Liver (tissue), 9 donors: ENCODE measurements around the gene INPP5A. TPM values are rescaled to one million over a fixed set of nuclear protein-coding genes. Genes with fewer than 3 reads are reported as not detected.
A peak's percentile ranks its signal among the peaks of the same experiment; 100 is the strongest.

Experiments
- DNase-seq: peaks from one replicate; pipeline ENCODE4 v3.0.0-alpha.2; 2017; ENCODE audit warnings: low spot score
- H3K27ac ChIP-seq, 2 donors: one replicate each; pipeline ENCODE4 v1.7.0; 2013; ENCODE audit warnings: inconsistent platforms in 2 of 2, low read length in 2 of 2, control low read depth in 1 of 2, low read depth in 1 of 2, mild to moderate bottlenecking in 1 of 2
- H3K27me3 ChIP-seq, 4 donors: one replicate each; pipeline versions ENCODE4 v1.6.1 to v1.7.0; 2013; ENCODE audit warnings: low read length in 3 of 4, inconsistent platforms in 1 of 4, mild to moderate bottlenecking in 1 of 4, moderate library complexity in 1 of 4; ENCODE audit not compliant: control insufficient read depth in 4 of 4, insufficient read depth in 4 of 4
- H3K36me3 ChIP-seq, 4 donors: one replicate each; pipeline versions ENCODE4 v1.6.1 to v1.7.0; 2013; ENCODE audit warnings: low read length in 3 of 4, mild to moderate bottlenecking in 3 of 4, low read depth in 1 of 4, moderate library complexity in 1 of 4; ENCODE audit not compliant: control insufficient read depth in 4 of 4, insufficient read depth in 3 of 4
- H3K4me1 ChIP-seq, 4 donors: one replicate each; pipeline versions ENCODE4 v1.6.1 to v1.7.0; 2013; ENCODE audit warnings: low read length in 3 of 4, mild to moderate bottlenecking in 3 of 4, moderate library complexity in 1 of 4; ENCODE audit not compliant: control insufficient read depth in 4 of 4, insufficient read depth in 4 of 4
- H3K4me3 ChIP-seq, 3 donors: one replicate each; pipeline versions ENCODE4 v1.6.1 to v1.7.0; 2013; ENCODE audit warnings: low read length in 3 of 3, control low read depth in 1 of 3, low read depth in 1 of 3, mild to moderate bottlenecking in 1 of 3
- H3K9ac ChIP-seq, 2 donors: one replicate each; pipeline ENCODE4 v1.7.0; 2013; ENCODE audit warnings: low read length in 2 of 2, mild to moderate bottlenecking in 2 of 2, moderate library complexity in 2 of 2, control low read depth in 1 of 2, low read depth in 1 of 2
- H3K9me3 ChIP-seq, 4 donors: one replicate each; pipeline versions ENCODE4 v1.6.1 to v1.7.0; 2013; ENCODE audit warnings: low read length in 3 of 4; ENCODE audit not compliant: control insufficient read depth in 4 of 4
- EGR1 ChIP-seq, 2 donors: IDR thresholded peaks; 2 replicates each; pipeline ENCODE4 v1.6.1; 2016 to 2018; ENCODE audit warnings: antibody characterized with exemption in 2 of 2, low read depth in 2 of 2
- FOXA1 ChIP-seq: IDR thresholded peaks from 2 replicates; pipeline ENCODE4 v1.6.1; 2016; ENCODE audit warnings: antibody characterized with exemption
- FOXA2 ChIP-seq: IDR thresholded peaks from 2 replicates; pipeline ENCODE4 v1.6.1; 2016; ENCODE audit warnings: antibody characterized with exemption
- GABPA ChIP-seq, 2 donors: IDR thresholded peaks in 1 of 2; conservative IDR thresholded peaks in 1 of 2; 2 replicates each; pipeline ENCODE4 v1.6.1; 2016; ENCODE audit warnings: antibody characterized with exemption in 2 of 2, mild to moderate bottlenecking in 1 of 2, moderate library complexity in 1 of 2
- HNF4A ChIP-seq, 2 donors: conservative IDR thresholded peaks; 2 replicates each; pipeline ENCODE4 v1.6.1; 2016; ENCODE audit warnings: antibody characterized with exemption in 2 of 2, mild to moderate bottlenecking in 2 of 2
- HNF4G ChIP-seq: IDR thresholded peaks from 2 replicates; pipeline ENCODE4 v1.6.1; 2016; ENCODE audit warnings: antibody characterized with exemption
- JUND ChIP-seq, 2 donors: IDR thresholded peaks; 2 replicates each; pipeline ENCODE4 v1.6.1; 2016; ENCODE audit warnings: antibody characterized with exemption in 2 of 2
- NR2F2 ChIP-seq: IDR thresholded peaks from 2 replicates; pipeline ENCODE4 v1.6.1; 2016; ENCODE audit warnings: antibody characterized with exemption
- RAD21 ChIP-seq, 2 donors: IDR thresholded peaks; 2 replicates each; pipeline ENCODE4 v1.6.1; 2016; ENCODE audit warnings: antibody characterized with exemption in 2 of 2, mild to moderate bottlenecking in 2 of 2
- RXRA ChIP-seq, 2 donors: IDR thresholded peaks; 2 replicates each; pipeline ENCODE4 v1.6.1; 2017 to 2018; ENCODE audit warnings: antibody characterized with exemption in 2 of 2, mild to moderate bottlenecking in 1 of 2
- SP1 ChIP-seq: IDR thresholded peaks from 2 replicates; pipeline ENCODE4 v1.6.1; 2018; ENCODE audit warnings: antibody characterized with exemption, mild to moderate bottlenecking
- YY1 ChIP-seq: IDR thresholded peaks from 2 replicates; pipeline ENCODE4 v1.6.1; 2016; ENCODE audit warnings: antibody characterized with exemption, mild to moderate bottlenecking
- WGBS: extraction: QIAGEN DNeasy Blood & Tissue Kit; methylation state at CpG from one replicate; pipeline ENCODE4 v1.1.7; 2013; 5-methylcytosine and 5-hydroxymethylcytosine counted together
- polyA plus RNA-seq, 2 donors: library from polyadenylated mRNA; stranded (reverse) in 1 of 2; unstranded in 1 of 2; fragments of 200-250 nt in 1 of 2; fragments of >200 nt in 1 of 2; fragmentation: Nextera tagmentation in 1 of 2; extraction: Ambion mirVana in 1 of 2; gene quantifications; one replicate each; pipeline versions ENCODE4 v1.2.1 to v1.2.3, GENCODE V29; 2013 to 2015
- total RNA-seq, 2 donors: library from RNA; depleted of rRNA; stranded (reverse); fragments of >200 nt; gene quantifications; one replicate each; pipeline ENCODE4 v1.2.3, GENCODE V29; 2014
- TF ChIP-seq, protein P1 (sequence below): IDR thresholded peaks from 2 replicates; pipeline ENCODE4 v1.6.1; 2016; ENCODE audit warnings: antibody characterized with exemption
- TF ChIP-seq, protein P2 (sequence below): fragments of 150-350 bp; IDR thresholded peaks from 2 replicates; pipeline ENCODE4 v1.5.1; 2017; ENCODE audit warnings: improper control_type of control experiment, low read depth, low read length; ENCODE audit not compliant: missing input control
- TF ChIP-seq, protein P3 (sequence below): IDR thresholded peaks from 2 replicates; pipeline ENCODE4 v1.6.1; 2016; ENCODE audit warnings: antibody characterized with exemption, mild to moderate bottlenecking
- TF ChIP-seq, protein P4 (sequence below): IDR thresholded peaks from 2 replicates; pipeline ENCODE4 v1.6.1; 2016; ENCODE audit warnings: antibody characterized with exemption
- donor health status: healthy.
- donor health status: healthy.
- donor health status: healthy.
- donor health status: healthy.
- donor health status: healthy.

The INPP5A gene
- total and polyA plus RNA-seq, 4 donors = 4.3 to 26.5 (median 10.9) TPM

DNA sequence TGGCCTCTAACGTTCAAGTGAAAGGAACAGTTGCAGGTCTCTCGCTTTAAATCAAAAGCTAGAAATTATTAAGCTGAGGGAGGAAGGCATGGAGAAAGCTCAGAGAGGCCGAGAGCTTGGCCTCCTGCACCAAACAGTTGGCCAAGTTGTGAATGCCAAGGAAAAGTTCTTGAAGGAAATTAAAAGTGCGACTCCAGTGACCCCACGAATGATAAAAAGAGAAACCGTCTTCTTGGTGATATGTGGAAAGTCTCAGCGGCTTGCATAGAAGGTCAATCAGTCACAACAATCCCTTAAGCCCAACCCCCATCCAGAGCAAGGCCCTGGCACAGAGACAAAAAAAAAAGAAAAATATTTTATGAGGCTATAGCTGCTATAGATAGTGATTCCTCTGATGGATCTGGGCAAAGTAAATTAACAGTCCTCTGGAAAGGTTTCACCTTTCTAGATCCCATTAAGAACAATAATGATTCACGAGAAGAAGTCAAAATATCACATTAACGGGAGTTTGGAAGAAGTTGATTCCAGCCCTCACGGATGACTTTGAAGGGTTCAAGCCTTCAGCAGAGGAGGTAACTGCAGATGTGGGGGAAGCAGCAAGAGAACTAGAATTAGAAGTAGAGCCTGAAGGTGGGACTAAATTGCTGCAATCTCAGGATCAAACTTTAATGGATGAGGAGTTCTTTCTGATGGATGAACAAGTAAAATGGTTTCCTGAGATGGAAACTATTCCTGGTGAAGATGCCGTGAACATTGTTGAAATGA, 42.5 kb upstream of the INPP5A start:
- Histone ChIP-seq H3K4me1 (no peaks in the 10 kb centered on the region), H3K9ac (no peak overlapping the region), H3K27me3 (no peaks in the 10 kb centered on the region), H3K9me3 (no peaks in the 10 kb centered on the region), H3K27ac (no peak overlapping the region), H3K4me3 (no peak overlapping the region), H3K36me3 (no peaks in the 10 kb centered on the region)
- 73% methylated on average over 11 of the region's 11 CpGs for WGBS
- no peak for DNase-seq
- TF ChIP-seq, protein P1, sequence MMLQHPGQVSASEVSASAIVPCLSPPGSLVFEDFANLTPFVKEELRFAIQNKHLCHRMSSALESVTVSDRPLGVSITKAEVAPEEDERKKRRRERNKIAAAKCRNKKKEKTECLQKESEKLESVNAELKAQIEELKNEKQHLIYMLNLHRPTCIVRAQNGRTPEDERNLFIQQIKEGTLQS = no peak
- TF ChIP-seq NR2F2 = peak; percentile 61

DNA sequence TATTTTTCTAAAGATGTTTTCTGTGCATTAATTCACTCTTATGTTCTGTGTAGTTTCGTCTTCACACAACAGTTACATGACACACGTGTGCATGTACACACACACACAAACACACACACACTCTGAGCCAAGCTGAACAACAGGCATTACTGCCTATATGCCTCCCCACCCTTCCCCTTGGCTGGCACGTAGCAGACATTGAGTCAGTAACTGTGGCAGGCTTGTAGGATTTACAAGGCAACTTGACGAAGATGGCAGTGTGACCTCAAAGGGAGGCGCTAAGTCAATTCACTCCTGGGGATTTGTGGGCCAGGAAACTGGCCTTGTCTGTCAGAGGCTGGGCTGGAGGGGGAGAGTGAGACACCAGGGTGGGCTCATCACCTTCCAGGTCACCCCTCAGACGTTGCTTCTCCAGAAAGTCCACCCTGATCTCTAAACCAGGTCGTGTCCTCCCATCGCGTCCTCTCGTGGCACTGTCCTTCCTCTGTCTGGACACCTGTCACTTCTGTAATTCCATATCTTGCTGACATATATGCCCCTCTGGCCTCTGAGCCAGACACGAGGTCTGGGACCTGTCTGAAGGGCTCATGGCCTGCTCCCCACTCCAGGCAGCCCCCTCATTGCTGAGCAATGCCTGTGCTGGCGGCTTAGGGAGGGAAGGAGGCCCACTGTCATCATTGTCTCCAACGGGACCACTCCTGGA, 41.1 kb upstream of the INPP5A start:
- TF ChIP-seq YY1 (no peak), RXRA (IDR thresholded peaks at IDR 0.05) (no peak), GABPA (IDR thresholded peaks at IDR 0.05 in 1 of 2, conservative IDR thresholded peaks at IDR 0.05 in 1 of 2) (no peak), FOXA1 (no peak), HNF4A (conservative IDR thresholded peaks at IDR 0.05) (no peak), RAD21 (IDR thresholded peaks at IDR 0.05) (no peak), NR2F2 (no peak), SP1 (no peak)
- TF ChIP-seq, protein P1 = no peak
- TF ChIP-seq, protein P2, sequence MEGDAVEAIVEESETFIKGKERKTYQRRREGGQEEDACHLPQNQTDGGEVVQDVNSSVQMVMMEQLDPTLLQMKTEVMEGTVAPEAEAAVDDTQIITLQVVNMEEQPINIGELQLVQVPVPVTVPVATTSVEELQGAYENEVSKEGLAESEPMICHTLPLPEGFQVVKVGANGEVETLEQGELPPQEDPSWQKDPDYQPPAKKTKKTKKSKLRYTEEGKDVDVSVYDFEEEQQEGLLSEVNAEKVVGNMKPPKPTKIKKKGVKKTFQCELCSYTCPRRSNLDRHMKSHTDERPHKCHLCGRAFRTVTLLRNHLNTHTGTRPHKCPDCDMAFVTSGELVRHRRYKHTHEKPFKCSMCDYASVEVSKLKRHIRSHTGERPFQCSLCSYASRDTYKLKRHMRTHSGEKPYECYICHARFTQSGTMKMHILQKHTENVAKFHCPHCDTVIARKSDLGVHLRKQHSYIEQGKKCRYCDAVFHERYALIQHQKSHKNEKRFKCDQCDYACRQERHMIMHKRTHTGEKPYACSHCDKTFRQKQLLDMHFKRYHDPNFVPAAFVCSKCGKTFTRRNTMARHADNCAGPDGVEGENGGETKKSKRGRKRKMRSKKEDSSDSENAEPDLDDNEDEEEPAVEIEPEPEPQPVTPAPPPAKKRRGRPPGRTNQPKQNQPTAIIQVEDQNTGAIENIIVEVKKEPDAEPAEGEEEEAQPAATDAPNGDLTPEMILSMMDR = no peak
- Histone ChIP-seq H3K27ac (no peak overlapping the region), H3K27me3 (no peaks in the 10 kb centered on the region), H3K4me1 (no peaks in the 10 kb centered on the region), H3K4me3 (no peak overlapping the region), H3K36me3 (no peaks in the 10 kb centered on the region), H3K9me3 (no peaks in the 10 kb centered on the region), H3K9ac (no peak overlapping the region)
- WGBS = 83% methylated on average over 13 of the region's 13 CpGs
- no peak for DNase-seq

DNA sequence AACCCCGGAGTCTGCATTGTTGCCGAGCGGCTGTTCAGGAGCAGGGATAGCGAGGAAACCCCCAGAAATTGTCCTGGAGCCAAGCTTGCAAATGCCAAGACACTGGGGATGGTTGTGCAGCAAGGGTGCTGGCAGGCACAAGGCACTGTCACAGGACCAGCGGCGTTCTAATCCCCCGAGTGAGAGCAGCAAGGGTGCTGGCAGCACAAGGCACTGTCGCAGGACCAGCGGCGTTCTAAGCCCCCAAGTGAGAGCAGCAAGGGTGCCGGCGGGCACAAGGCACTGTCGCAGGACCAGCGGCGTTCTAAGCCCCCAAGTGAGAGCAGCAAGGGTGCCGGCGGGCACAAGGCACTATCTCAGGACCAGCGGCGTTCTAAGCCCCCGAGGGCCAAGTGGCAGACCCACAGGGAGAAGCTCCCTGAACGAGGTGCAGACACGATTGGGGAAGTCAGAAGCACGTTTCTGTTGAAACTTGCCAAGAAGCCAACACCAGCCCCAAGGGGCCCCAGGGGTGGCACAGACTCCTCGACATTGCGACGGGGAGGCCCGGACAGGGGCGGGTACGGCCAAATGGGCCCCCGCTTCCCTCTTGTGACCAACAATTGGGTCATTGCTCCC, 40.4 kb upstream of the INPP5A start:
- Histone ChIP-seq H3K9ac (no peak overlapping the region), H3K27ac (no peak overlapping the region), H3K36me3 (no peaks in the 10 kb centered on the region), H3K4me3 (no peak overlapping the region), H3K27me3 (no peaks in the 10 kb centered on the region), H3K9me3 (no peaks in the 10 kb centered on the region), H3K4me1 (no peaks in the 10 kb centered on the region)
- DNase-seq = no peak
- WGBS = 85% methylated on average over 30 of the region's 30 CpGs
- TF ChIP-seq EGR1 (IDR thresholded peaks at IDR 0.05; ENCODE audit: low read depth in 2 of 2) = no peak
- no peak for TF ChIP-seq YY1
- TF ChIP-seq, protein P3, sequence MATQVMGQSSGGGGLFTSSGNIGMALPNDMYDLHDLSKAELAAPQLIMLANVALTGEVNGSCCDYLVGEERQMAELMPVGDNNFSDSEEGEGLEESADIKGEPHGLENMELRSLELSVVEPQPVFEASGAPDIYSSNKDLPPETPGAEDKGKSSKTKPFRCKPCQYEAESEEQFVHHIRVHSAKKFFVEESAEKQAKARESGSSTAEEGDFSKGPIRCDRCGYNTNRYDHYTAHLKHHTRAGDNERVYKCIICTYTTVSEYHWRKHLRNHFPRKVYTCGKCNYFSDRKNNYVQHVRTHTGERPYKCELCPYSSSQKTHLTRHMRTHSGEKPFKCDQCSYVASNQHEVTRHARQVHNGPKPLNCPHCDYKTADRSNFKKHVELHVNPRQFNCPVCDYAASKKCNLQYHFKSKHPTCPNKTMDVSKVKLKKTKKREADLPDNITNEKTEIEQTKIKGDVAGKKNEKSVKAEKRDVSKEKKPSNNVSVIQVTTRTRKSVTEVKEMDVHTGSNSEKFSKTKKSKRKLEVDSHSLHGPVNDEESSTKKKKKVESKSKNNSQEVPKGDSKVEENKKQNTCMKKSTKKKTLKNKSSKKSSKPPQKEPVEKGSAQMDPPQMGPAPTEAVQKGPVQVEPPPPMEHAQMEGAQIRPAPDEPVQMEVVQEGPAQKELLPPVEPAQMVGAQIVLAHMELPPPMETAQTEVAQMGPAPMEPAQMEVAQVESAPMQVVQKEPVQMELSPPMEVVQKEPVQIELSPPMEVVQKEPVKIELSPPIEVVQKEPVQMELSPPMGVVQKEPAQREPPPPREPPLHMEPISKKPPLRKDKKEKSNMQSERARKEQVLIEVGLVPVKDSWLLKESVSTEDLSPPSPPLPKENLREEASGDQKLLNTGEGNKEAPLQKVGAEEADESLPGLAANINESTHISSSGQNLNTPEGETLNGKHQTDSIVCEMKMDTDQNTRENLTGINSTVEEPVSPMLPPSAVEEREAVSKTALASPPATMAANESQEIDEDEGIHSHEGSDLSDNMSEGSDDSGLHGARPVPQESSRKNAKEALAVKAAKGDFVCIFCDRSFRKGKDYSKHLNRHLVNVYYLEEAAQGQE = no peak
- no peak for TF ChIP-seq GABPA (IDR thresholded peaks at IDR 0.05 in 1 of 2, conservative IDR thresholded peaks at IDR 0.05 in 1 of 2)
- TF ChIP-seq HNF4G = no peak
- no peak for TF ChIP-seq JUND (IDR thresholded peaks at IDR 0.05)
- no peak for TF ChIP-seq SP1
- TF ChIP-seq RAD21 (IDR thresholded peaks at IDR 0.05) = no peak
- TF ChIP-seq, protein P1 = no peak
- TF ChIP-seq, protein P4, sequence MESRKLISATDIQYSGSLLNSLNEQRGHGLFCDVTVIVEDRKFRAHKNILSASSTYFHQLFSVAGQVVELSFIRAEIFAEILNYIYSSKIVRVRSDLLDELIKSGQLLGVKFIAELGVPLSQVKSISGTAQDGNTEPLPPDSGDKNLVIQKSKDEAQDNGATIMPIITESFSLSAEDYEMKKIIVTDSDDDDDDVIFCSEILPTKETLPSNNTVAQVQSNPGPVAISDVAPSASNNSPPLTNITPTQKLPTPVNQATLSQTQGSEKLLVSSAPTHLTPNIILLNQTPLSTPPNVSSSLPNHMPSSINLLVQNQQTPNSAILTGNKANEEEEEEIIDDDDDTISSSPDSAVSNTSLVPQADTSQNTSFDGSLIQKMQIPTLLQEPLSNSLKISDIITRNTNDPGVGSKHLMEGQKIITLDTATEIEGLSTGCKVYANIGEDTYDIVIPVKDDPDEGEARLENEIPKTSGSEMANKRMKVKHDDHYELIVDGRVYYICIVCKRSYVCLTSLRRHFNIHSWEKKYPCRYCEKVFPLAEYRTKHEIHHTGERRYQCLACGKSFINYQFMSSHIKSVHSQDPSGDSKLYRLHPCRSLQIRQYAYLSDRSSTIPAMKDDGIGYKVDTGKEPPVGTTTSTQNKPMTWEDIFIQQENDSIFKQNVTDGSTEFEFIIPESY = no peak
- no peak for TF ChIP-seq NR2F2
- TF ChIP-seq FOXA2 = no peak
